GM21526 (cell line): ENCODE results near the gene GAPDHS.

Experiments
- ATAC-seq: cut with Tn5 transposase; IDR thresholded peaks from one replicate; pipeline ENCODE4 v1.9.1; 2021; ENCODE audit warnings: moderate library complexity; ENCODE audit not compliant: unreplicated experiment, low FRiP score

GAPDHS gene

GRCh38 chr19:35578707-35579106, 45.5 kb downstream of the GAPDHS start:
- no peak for ATAC-seq

DNA sequence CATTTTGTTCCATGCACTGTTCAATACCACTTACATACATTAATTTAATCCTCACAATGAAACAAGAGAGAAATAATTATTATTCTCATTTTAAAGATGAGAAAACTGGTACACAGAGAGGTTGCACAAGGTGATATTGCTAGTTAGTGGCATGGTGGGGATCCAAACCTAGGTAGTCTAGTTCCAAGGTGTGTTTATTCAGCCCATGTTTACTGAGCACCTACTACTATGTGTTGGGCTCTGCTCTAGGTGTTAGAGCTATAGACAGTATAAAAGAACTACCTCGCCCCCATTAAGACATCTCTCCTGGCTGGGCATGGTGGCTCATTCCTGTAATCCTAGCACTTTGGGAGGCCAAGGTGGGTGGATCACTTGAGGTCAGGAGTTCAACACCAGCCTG, 49.5 kb downstream of the GAPDHS start:
- no peak for ATAC-seq

- no peak for ATAC-seq
These were observed 52.6 kb downstream of the GAPDHS start, which contains the start of gene PMIS2 for GRCh38 chr19:35585848-35586247. Gene PMIS2, plus strand, starts transcription at chr19:35586173. Its CDS starts 87 bp downstream, at chr19:35586260.

- no peak for ATAC-seq
These were observed 54.1 kb downstream of the GAPDHS start for GRCh38 chr19:35587321-35587720.

- ATAC-seq = no peak
These were observed 57.6 kb downstream of the GAPDHS start for GRCh38 chr19:35590875-35591274.

DNA sequence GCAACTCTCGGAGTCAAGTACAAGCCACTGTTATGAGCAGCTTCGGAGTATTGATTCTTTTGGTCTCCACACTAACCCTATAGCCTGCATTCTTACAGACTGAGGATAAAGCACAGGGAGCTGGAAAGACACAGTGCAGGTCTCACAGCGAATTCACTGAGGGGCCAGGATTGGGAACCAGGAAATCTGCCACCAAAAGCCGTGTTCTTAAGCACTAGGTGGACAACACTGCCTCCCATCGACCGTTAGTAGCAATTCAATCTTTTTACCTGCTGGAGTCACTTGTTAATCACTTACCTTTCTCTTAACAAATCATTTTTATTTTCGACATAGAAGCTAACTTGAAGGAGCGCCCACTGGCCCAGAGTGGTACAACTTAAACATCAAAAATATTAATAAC, 59.0 kb downstream of the GAPDHS start:
- ATAC-seq = no peak
